ENCODE measurements around the gene PRR11.

PRR11 gene

DNA sequence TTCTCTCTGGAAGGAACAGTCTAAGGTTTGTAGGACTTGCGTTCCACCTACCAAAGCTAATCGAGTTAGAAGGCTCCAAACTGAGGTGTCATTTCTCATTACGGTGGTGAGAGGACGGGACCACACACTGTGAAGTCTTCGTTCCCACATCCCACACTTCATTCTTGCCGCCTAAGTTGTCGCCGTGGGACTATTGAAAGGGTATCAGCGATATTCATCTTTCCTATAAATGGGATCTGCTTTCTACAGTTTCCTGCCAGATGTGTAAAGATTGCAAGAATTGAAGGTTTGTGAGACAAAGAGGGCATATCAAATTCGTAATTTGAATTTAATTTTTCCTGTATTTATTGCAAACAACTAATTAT, 48.3 kb upstream of the PRR11 start:
- TF ChIP-seq EZH2phosphoT487 (IDR thresholded peaks at IDR 0.05; ENCODE audit: borderline replicate concordance) (no peak), CTCF (conservative IDR thresholded peaks at IDR 0.05; ENCODE audit: low read length) (no peak)
- H2AFZ ChIP-seq (ENCODE audit: low read length) = peak overlapping the region; percentile 92
- H3K9ac ChIP-seq (ENCODE audit: low read depth, low read length, poor library complexity, severe bottlenecking) = peak overlapping the region; percentile 80
- H3K4me1 ChIP-seq (ENCODE audit: insufficient read depth, low read length, poor library complexity, severe bottlenecking) = peaks cover 35% of the 10 kb centered on the region
- no peaks in the 10 kb centered on the region for H3K27me3 ChIP-seq (ENCODE audit: insufficient read depth, low read length, poor library complexity, severe bottlenecking)
- H3K9me3 ChIP-seq (ENCODE audit: insufficient read depth, low read depth, low read length) = no peaks in the 10 kb centered on the region
- H3F3A ChIP-seq (ENCODE audit: low read depth) = peaks cover 5% of the 10 kb centered on the region; the same call in 1 of the 2 replicates
- peaks cover 18% of the 10 kb centered on the region for H3K36me3 ChIP-seq (ENCODE audit: insufficient read depth, low read length)
- H3K79me2 ChIP-seq (ENCODE audit: insufficient read depth, low read length) = peaks cover 59% of the 10 kb centered on the region
- H4K20me1 ChIP-seq (ENCODE audit: insufficient read depth, low read length, poor library complexity, severe bottlenecking) = peaks cover 22% of the 10 kb centered on the region
- peak overlapping the region; percentile 79 for H3K4me2 ChIP-seq (ENCODE audit: low read depth, low read length, poor library complexity, severe bottlenecking)
- H3K4me3 ChIP-seq (ENCODE audit: low read length, poor library complexity, severe bottlenecking) = peak overlapping the region; percentile 84
- no peaks in the 10 kb centered on the region for H3K9me2 ChIP-seq (replicated peaks; ENCODE audit: low read depth, low read length)

DNA sequence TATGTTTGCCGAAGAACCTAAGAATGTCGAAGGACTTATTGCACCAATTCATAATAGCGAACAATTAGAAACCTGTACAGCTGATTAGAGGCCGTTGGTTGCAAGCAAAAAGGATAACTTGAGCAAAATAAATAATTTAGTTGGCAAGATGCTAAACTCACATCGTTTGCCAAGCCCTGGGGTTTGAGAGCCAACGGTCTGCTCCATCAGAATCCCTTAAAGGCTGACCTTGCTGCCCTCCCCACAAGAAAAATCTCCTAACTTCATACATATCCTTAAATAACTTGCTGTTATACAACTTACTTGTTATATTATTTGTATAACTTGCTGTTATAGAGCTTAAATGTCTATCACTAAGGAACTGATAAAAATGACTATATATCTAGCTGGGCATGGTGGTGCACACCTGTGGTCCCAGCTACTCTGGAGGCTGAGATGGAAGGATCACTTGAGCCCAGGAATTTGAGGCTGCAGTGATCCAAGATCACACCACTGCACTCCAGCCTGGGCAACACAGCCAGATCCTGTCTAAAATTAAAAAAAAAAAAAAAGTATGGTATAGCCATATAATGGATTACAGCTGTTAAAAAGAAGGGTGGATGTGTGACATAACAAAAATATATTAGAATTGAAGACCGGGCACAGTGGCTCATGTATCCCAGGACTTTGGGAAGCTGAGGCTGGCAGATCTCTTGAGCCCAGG, 47.0 kb upstream of the PRR11 start:
- Histone ChIP-seq H3K9me3 (ENCODE audit: insufficient read depth, low read depth, low read length) (no peaks in the 10 kb centered on the region), H2AFZ (ENCODE audit: low read length) (no peak overlapping the region), H3K27me3 (ENCODE audit: insufficient read depth, low read length, poor library complexity, severe bottlenecking) (no peaks in the 10 kb centered on the region), H3K9ac (ENCODE audit: low read depth, low read length, poor library complexity, severe bottlenecking) (no peak overlapping the region), H3K4me3 (ENCODE audit: low read length, poor library complexity, severe bottlenecking) (peak overlapping the region; percentile 33), H3K9me2 (replicated peaks; ENCODE audit: low read depth, low read length) (no peaks in the 10 kb centered on the region), H3K4me1 (ENCODE audit: insufficient read depth, low read length, poor library complexity, severe bottlenecking) (peaks cover 33% of the 10 kb centered on the region), H3K36me3 (ENCODE audit: insufficient read depth, low read length) (peaks cover 20% of the 10 kb centered on the region), H3K79me2 (ENCODE audit: insufficient read depth, low read length) (peaks cover 50% of the 10 kb centered on the region), H3F3A (ENCODE audit: low read depth) (peaks cover 5% of the 10 kb centered on the region; the same call in 1 of the 2 replicates), H3K4me2 (ENCODE audit: low read depth, low read length, poor library complexity, severe bottlenecking) (peak overlapping the region; percentile 79), H4K20me1 (ENCODE audit: insufficient read depth, low read length, poor library complexity, severe bottlenecking) (peaks cover 25% of the 10 kb centered on the region)
- TF ChIP-seq EZH2phosphoT487 (IDR thresholded peaks at IDR 0.05; ENCODE audit: borderline replicate concordance) (no peak), CTCF (conservative IDR thresholded peaks at IDR 0.05; ENCODE audit: low read length) (no peak)

DNA sequence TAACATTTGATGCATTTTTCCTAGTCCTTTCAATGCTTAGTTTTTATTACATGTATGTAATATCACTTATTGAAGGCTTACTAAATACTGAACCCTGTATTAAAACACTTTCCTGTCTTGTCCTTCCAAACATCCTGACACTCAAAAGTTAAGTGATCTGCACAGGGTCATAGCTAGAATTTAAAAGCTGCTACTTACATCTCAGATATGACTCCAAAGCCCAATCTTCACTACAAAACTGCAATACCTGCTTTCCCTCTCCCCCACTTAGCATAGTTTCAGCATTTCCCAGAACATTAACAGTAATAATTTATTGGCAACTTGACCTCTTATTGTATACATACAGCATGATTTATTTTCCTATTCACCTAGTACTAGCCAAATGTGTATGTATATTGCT, 44.6 kb upstream of the PRR11 start:
- peaks cover 11% of the 10 kb centered on the region for H3K4me1 ChIP-seq (ENCODE audit: insufficient read depth, low read length, poor library complexity, severe bottlenecking)
- peaks cover 5% of the 10 kb centered on the region; the same call in 1 of the 2 replicates for H3F3A ChIP-seq (ENCODE audit: low read depth)
- TF ChIP-seq EZH2phosphoT487 (IDR thresholded peaks at IDR 0.05; ENCODE audit: borderline replicate concordance) (no peak), CTCF (conservative IDR thresholded peaks at IDR 0.05; ENCODE audit: low read length) (no peak)
- no peaks in the 10 kb centered on the region for H3K27me3 ChIP-seq (ENCODE audit: insufficient read depth, low read length, poor library complexity, severe bottlenecking)
- H3K36me3 ChIP-seq (ENCODE audit: insufficient read depth, low read length) = peaks cover 33% of the 10 kb centered on the region
- H3K79me2 ChIP-seq (ENCODE audit: insufficient read depth, low read length) = peaks cover 43% of the 10 kb centered on the region
- H2AFZ ChIP-seq (ENCODE audit: low read length) = no peak overlapping the region
- no peaks in the 10 kb centered on the region for H3K9me2 ChIP-seq (replicated peaks; ENCODE audit: low read depth, low read length)
- no peak overlapping the region for H3K4me3 ChIP-seq (ENCODE audit: low read length, poor library complexity, severe bottlenecking)
- no peaks in the 10 kb centered on the region for H3K9me3 ChIP-seq (ENCODE audit: insufficient read depth, low read depth, low read length)
- no peak overlapping the region for H3K4me2 ChIP-seq (ENCODE audit: low read depth, low read length, poor library complexity, severe bottlenecking)
- peaks cover 6% of the 10 kb centered on the region for H4K20me1 ChIP-seq (ENCODE audit: insufficient read depth, low read length, poor library complexity, severe bottlenecking)
- no peak overlapping the region for H3K9ac ChIP-seq (ENCODE audit: low read depth, low read length, poor library complexity, severe bottlenecking)

All from Loucy (cell line).